GM23338 (cell line): Measurements from ENCODE around the gene NKX3-2. TPM values are rescaled to one million over a fixed set of nuclear protein-coding genes. Genes with fewer than 3 reads are reported as not detected.

Source experiments
- CREB1 ChIP-seq: fragments of 250-450 bp; sonication (Bioruptor Pico); IDR thresholded peaks from 2 replicates; pipeline ENCODE4 v1.5.0; 2020; ENCODE audit warnings: low read depth, mild to moderate bottlenecking, moderate library complexity
- EZH2 ChIP-seq: fragments of 200-600 bp; sonication (generic); IDR thresholded peaks from one replicate; pipeline ENCODE4 v1.8.0; 2017; ENCODE audit warnings: antibody characterized with exemption, mild to moderate bottlenecking, low read depth; ENCODE audit not compliant: unreplicated experiment
- JUNB ChIP-seq: IDR thresholded peaks from one replicate; pipeline ENCODE4 v1.6.1; 2016; ENCODE audit warnings: antibody characterized with exemption; ENCODE audit not compliant: unreplicated experiment
- NANOG ChIP-seq: IDR thresholded peaks from 2 replicates; pipeline ENCODE4 v1.6.1; 2016; ENCODE audit warnings: antibody characterized with exemption, borderline replicate concordance
- POLR2AphosphoS5 ChIP-seq: IDR thresholded peaks from 2 replicates; pipeline ENCODE4 v1.6.1; 2016; ENCODE audit warnings: antibody characterized with exemption, low read depth
- STAT1 ChIP-seq: IDR thresholded peaks from one replicate; pipeline ENCODE4 v1.6.1; 2016; ENCODE audit warnings: antibody characterized with exemption; ENCODE audit not compliant: unreplicated experiment
- ZNF462 ChIP-seq: fragments of 250-450 bp; sonication (Bioruptor Pico); IDR thresholded peaks from 2 replicates; pipeline ENCODE4 v1.5.0; 2020; ENCODE audit warnings: mild to moderate bottlenecking, moderate library complexity
- polyA plus RNA-seq: library from polyadenylated mRNA; unstranded; fragments of >200 nt; fragmentation: Nextera tagmentation; extraction: Ambion mirVana; gene quantifications from 2 replicates; pipeline ENCODE4 v1.2.1, GENCODE V29; 2016
- total RNA-seq: library from RNA; depleted of rRNA; stranded (reverse); fragments of >200 nt; shearing (Covaris generic); gene quantifications from 2 replicates; pipeline ENCODE4 v1.2.3, GENCODE V29; 2014
- TF ChIP-seq, protein P1 (sequence below): IDR thresholded peaks from 2 replicates; pipeline ENCODE4 v1.6.1; 2016; ENCODE audit warnings: antibody characterized with exemption
- TF ChIP-seq, protein P2 (sequence below), 2 experiments: fragments of 200-600 bp in 1 of 2; sonication (generic) in 1 of 2; conservative IDR thresholded peaks; 2 replicates each; pipeline versions ENCODE4 v1.5.1 to v1.6.1; 2016 to 2017; ENCODE audit warnings: antibody characterized with exemption in 2 of 2, low read depth in 2 of 2, mild to moderate bottlenecking in 2 of 2, moderate library complexity in 1 of 2

NKX3-2 gene
- total and polyA plus RNA-seq, 2 experiments from 2014 or later, result 0.14 TPM; not detected in 1

DNA sequence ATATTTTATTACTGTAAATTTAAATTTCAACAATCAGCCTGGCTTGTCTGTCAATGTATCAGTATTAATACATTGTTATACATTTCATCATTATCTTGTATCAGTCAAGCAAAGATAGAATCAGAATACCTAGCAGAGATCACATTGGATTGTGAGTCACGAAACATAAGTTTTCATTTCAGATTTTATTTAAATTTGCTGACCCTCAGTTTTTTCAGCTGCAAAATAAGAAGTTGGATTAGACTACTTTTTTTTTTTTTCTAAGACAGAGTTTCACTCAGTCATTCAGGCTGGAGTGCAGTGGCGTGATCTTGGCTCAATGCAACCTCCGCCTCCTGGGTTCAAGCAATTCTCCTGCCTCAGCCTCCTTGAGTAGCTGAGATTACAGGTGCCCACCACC is 33.4 kb upstream of the NKX3-2 start (continued):
- no peak for TF ChIP-seq ZNF462 (CRISPR knock-in tag)
- no peak for TF ChIP-seq NANOG
- TF ChIP-seq, protein P1, sequence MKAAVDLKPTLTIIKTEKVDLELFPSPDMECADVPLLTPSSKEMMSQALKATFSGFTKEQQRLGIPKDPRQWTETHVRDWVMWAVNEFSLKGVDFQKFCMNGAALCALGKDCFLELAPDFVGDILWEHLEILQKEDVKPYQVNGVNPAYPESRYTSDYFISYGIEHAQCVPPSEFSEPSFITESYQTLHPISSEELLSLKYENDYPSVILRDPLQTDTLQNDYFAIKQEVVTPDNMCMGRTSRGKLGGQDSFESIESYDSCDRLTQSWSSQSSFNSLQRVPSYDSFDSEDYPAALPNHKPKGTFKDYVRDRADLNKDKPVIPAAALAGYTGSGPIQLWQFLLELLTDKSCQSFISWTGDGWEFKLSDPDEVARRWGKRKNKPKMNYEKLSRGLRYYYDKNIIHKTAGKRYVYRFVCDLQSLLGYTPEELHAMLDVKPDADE, result no peak
- no peak for TF ChIP-seq CREB1 (CRISPR knock-in tag)
- no peak for TF ChIP-seq POLR2AphosphoS5
- TF ChIP-seq EZH2, result no peak
- TF ChIP-seq, protein P2, sequence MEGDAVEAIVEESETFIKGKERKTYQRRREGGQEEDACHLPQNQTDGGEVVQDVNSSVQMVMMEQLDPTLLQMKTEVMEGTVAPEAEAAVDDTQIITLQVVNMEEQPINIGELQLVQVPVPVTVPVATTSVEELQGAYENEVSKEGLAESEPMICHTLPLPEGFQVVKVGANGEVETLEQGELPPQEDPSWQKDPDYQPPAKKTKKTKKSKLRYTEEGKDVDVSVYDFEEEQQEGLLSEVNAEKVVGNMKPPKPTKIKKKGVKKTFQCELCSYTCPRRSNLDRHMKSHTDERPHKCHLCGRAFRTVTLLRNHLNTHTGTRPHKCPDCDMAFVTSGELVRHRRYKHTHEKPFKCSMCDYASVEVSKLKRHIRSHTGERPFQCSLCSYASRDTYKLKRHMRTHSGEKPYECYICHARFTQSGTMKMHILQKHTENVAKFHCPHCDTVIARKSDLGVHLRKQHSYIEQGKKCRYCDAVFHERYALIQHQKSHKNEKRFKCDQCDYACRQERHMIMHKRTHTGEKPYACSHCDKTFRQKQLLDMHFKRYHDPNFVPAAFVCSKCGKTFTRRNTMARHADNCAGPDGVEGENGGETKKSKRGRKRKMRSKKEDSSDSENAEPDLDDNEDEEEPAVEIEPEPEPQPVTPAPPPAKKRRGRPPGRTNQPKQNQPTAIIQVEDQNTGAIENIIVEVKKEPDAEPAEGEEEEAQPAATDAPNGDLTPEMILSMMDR (conservative IDR thresholded peaks at IDR 0.05; ENCODE audit: low read depth in 2 of 2), result no peak
- TF ChIP-seq STAT1, result no peak
- no peak for TF ChIP-seq JUNB
